Measurements from ENCODE around the gene ADAMTSL1.

ADAMTSL1 gene

DNA sequence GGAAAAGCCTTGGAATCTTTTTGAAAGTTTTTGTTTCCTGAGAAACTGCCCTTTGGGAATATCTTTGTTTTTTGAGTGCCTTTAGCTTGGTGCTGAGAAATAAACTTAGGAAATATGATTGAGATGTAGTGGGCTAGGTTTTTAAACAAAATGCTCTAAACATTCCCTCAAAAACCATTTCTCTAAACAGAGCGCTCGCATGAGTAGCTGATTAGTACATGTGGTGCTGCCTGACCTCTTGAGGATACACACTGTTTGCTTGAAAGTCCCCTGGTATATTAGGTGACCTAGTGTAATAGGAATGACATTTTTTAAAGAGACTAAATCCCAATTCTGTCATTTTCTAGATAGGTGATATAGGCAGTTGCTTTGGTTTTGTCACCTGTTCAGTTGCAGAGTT, 132.3 kb downstream of the ADAMTSL1 start:
- DNase-seq (ENCODE audit: low spot score), result no peak

DNA sequence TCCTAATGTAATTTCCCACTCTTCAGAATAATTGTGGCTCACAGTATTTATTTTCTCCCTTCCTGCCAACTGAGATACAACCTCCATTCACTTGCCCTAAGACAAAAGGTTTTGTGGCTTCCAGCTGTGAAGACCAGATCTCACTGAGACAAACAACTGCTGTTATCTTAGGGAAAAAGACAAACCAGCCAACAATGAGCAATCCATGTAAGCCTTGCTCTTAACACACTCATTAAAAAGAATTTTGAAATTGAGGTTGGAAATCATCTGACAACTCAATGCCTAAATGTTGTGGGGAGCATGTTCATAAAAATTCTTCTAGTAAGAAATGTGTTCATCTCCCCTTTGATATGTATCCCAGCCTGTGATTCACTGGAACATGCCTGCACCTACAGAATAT, 132.9 kb downstream of the ADAMTSL1 start:
- no peak for DNase-seq (ENCODE audit: low spot score)

DNA sequence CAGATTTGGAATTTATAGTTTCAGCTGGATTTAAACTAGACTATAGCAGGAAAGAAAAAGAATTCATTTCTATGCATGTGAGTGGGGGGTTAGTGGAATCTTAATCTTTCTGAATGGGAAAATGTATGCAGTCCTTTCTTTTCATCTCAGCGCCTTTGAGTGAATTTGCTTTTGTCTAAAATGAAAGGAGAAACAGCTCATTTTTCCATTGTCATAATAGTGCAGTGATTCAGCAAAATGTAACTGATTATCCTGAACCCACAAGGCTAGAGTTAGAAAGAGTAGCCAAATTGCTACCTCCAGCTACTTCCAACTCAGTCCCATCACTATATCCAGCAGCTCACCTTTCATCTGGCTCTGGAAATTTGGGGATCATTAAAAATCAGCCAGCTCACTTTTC, 134.4 kb downstream of the ADAMTSL1 start:
- no peak for DNase-seq (ENCODE audit: low spot score)

DNA sequence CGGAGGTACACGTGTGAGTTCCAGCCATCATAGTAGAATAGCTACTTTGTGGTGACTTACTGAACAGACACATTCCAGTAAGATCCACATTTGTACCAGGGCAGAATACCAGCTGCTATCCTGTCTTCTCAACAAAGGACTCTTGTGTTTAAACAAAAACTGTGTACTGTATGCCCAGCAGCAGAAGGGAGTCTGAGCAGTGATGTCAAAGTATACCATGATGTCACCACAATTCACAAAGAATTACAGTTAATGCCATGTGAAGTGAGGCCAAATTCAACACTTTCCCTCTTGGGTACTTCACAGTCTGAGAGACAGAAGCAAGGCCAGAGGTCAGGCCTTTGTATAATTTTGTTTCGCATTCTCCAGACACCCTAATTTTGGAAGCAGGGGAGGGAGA, 137.0 kb downstream of the ADAMTSL1 start:
- no peak for DNase-seq (ENCODE audit: low spot score)

DNA sequence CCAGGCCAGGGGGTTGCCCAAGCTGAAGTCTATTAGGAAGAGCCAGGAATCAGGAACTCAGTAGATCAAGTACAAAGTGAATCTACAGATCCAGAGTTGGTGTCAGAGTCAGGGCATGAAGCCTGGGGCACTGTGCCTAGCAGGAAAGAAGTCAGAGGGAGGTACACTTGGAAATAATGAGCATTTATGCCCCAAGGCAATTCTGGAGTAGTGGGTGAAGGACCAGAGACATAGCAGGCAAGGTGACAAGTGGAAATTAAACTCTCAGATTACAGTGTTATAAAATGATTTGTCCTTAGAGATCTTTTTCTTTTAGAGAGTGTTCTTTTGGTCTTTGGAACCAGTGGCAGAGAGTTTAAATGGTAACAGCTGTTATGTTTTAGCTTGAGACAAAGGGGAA, 138.0 kb downstream of the ADAMTSL1 start:
- no peak for DNase-seq (ENCODE audit: low spot score)

DNA sequence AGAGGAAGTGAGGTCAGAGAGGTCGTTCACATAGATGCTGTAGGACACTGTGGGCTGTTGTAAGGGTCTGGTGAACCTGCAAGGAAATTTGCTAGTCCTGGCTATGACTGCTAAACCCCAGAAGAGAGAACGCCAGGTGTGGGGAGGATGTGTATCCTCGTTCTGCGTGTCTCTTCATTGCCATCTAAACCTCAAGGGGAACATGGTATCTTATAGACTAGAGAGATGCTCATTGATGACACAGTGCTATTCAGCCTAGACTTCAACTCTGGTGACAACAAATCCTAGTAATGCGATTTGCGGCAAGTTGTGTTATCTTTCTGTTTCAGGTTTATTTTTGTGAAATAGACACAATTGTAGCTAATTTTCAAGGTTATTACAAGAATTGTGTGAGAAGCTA, 140.2 kb downstream of the ADAMTSL1 start:
- no peak for DNase-seq (ENCODE audit: low spot score)

DNA sequence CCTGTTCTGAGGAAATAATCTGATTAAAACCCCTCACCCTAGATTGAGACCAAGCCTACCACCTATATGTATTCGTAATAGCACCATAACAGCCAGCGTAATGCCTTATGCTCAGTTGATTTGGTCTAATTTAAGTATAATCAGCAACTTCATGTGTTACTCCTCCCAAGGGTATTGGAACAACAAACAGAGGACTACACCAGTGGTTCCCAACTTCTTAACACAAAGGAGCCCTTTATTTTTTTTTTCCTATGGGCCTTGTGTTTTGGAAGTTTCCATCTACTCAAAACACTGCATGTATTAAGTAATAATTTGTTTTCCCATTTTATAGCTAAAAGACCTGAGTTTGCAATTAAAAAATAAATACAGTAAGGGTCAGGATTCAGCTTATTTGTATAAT, 140.7 kb downstream of the ADAMTSL1 start:
- no peak for DNase-seq (ENCODE audit: low spot score)

DNA sequence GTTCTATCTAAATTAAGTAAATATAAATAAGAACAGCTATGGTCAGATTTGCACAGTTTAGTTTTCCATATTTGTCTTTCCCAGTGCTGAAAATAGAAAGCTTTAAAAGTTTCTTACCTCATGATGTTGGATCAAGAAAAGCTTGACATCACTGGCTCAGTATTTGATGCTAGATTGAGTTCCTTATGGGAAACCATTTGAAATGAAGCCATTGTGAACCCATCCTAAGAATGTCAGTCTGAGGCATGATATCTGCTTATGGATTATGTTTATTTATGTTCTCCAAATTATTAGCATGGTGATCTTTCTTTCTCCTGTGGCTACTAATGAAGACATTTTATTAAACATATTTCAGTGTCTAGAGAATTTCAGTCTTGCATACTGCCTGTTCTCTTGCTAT, 143.0 kb downstream of the ADAMTSL1 start:
- DNase-seq (ENCODE audit: low spot score), result no peak

DNA sequence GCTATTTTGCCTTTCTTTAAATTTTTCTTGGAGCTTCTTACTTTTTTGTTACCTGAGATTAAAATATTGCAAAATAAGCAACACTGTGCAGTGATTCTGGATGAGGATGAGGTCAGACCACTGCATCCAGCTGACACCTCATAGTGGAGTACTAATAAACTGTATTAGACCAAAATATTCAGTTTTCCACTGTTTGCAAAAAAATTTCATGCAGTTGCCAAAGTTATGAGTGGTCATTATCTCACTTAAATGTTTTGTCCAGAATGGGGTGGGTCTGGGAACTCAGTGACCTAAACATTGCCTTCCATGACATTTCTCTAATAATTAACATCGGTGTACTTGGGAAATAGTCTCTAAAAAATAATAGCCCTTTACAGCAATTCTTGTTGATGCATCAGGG, 143.8 kb downstream of the ADAMTSL1 start:
- DNase-seq (ENCODE audit: low spot score), result no peak

DNA sequence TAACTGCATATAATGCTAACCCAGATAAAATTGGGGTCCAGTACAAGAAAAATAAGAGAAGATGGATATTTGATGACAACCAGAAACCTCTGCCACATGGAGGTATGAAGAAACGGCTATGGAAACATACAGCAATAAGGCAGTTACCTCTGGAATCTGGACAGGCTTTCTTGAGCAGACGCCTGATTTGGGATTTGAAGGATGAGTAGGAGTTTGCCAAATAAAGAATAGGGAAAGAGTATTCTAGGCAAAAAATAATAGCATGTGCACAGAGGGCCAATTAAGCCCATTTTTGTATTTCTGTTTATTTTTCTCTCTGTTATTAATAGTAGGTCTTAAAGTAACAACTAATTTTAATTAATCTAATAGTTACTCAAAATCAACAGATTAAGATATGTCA, 144.9 kb downstream of the ADAMTSL1 start:
- no peak for DNase-seq (ENCODE audit: low spot score)

DNA sequence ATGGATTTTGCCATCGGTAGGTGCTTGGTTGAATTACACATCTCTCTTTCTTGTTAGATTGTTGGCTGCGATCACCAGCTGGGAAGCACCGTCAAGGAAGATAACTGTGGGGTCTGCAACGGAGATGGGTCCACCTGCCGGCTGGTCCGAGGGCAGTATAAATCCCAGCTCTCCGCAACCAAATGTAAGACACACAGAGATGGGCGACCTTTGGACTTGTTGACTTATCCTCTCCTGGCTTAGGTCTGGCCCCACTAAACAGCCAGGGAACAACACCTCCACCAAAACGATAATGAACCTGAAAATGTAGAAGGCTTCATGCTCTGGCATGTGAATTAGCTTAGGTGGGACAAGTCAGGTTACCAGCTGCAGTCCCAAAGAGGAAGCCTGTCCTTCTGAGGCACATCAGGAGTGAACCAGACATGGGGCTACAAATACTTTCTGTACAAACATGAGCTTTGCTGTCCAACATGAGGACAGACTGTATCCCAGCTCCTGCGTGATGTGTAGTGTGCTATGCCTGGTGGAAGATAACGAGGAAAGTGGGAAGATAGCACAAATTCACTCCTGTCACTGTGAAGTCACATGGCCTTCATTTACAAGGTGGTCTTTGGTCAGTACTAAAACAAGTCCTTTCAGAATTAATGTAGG, 148.4 kb downstream of the ADAMTSL1 start:
- no peak for DNase-seq (ENCODE audit: low spot score)

DNA sequence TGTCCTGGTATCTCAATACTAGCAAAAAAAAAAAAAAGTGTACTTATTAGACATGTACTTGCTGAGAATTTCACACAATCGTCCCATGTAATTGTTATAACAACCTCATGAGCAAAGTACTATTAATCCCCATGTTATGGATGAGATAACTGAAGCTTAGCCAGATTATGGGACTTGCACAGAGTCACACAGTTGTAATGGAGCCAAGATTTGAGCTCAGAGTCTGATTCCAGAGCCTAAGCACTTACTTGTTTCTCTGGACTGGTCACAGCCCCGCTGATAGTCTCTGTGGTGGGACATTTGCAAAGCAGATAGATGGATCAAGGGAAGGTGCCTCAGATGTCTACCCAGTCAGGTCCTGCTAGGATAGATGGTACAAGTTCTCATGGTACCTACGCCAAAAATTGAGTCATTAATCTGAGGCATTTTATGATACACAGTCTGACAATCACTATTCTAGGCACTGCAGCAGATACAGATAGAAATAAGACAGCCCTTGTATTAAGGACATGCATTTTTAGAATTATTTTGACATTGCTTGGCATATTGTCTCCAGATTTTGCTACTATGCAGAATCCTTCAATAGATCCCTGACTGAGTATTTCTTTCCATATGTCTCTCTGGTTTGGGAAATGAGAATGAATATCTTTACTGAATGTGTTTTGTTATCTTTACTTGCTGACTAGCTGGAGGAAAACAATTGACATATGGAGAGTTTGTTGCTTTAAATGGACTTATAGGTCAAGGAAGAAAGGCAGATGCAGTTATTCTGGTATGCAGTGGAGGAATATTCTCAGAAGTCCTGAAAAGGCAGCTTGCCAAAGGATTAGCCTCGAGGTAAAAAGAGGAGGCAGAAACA, 149.5 kb downstream of the ADAMTSL1 start:
- DNase-seq (ENCODE audit: low spot score), result no peak

DNA sequence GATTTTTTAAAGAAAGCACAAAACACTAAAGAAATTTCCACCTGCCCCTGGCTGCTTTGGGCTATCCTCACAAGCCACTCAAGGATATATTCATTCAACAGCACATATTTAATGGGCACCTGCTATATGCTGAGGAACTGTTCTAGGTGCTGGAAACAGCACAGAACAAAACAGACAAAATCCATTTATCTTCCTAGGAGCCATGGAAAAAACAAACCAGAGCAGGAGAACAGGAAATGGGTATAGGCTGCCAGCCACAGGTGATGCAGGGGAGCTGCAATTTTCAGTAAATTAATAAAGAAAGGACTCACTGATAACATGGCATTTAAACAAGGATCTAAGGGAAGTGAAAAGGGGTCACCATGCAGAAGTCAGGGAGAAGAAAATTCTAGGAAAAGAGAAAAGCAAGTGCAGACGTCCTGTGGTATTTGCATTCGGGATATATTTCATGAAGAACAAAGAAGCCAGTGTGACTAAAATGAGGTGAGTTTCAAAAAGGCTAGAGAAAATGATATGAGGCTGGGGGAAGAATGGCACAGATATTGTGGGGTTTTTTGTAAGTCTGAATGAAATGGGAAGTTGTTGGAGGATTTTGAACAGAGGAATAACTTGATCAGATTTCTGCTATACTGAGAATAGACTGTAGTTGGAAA, 152.2 kb downstream of the ADAMTSL1 start:
- DNase-seq (ENCODE audit: low spot score), result no peak

DNA sequence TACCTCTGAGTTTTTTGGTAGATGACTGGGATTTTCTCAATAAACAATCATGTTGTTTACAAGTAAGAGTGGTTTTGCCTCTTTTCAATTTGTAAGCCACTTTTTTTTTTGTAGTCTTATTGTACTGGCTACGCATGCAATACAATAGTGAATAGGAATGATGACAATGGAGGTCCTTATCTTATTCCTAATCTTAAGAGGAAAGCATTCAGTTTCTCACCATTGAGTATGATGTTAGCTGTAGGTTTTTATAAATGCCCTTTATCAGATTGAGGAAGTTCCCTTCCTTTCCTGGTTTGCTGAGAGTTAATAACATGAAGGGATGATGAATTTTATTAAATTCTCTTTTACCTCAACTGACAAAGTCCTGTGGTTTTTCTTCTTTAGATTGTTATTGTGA, 155.2 kb downstream of the ADAMTSL1 start:
- DNase-seq (ENCODE audit: low spot score), result no peak

DNA sequence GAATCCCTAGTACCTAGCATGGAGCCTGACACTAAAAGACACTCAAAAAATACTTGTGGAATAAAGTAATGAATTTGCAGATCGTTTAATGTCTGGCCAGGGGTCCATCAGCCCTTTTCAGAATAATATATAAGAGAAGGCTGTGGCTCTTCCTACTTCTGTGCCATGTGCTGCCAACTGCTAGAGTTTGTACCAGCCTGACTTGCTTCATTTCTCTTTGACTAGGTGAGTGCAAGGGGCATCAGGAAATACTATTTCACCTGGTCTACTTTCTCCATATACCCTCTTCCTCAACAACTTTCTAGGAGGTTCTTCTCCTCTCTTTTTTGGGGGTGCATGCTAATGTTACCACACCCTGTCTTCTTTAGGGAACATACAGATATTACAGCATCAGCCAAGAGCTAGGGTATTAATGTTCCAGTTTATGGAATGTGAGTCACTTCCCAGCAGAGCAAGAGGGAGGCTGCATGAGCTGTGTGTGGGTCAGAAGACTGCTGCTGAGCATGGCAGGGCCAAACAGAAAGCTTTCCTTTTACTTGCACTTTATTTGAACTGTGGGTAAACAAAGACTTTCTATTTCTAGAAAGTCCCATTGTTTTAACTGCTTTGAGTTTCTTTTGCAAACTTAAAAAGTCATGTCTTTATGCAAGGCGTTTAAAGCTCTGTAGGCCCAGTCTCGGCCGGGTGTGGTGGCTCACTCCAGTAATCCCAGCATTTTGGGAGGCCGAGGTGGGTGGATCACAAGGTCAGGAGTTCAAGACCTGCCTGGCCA, 158.9 kb downstream of the ADAMTSL1 start:
- no peak for DNase-seq (ENCODE audit: low spot score)

DNA sequence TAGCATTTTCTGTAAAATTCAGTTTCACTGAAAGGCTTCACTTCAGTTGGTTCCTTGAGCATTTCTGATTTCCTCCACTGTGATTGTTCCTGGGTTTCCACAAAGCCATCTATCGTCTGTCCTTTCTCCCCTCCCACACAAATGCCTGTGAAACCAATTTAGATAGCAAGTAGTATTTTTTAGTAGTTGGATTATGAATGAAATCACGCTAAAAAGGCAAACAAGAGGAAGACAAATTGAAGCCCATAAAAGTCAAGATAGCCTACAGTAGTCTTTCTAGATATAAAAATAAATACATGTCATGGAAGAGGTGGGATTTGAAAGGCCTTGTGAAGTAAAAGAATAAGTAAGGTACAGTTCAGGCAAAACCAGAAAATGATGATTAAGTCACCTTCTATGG, 162.8 kb downstream of the ADAMTSL1 start:
- no peak for DNase-seq (ENCODE audit: low spot score)

DNA sequence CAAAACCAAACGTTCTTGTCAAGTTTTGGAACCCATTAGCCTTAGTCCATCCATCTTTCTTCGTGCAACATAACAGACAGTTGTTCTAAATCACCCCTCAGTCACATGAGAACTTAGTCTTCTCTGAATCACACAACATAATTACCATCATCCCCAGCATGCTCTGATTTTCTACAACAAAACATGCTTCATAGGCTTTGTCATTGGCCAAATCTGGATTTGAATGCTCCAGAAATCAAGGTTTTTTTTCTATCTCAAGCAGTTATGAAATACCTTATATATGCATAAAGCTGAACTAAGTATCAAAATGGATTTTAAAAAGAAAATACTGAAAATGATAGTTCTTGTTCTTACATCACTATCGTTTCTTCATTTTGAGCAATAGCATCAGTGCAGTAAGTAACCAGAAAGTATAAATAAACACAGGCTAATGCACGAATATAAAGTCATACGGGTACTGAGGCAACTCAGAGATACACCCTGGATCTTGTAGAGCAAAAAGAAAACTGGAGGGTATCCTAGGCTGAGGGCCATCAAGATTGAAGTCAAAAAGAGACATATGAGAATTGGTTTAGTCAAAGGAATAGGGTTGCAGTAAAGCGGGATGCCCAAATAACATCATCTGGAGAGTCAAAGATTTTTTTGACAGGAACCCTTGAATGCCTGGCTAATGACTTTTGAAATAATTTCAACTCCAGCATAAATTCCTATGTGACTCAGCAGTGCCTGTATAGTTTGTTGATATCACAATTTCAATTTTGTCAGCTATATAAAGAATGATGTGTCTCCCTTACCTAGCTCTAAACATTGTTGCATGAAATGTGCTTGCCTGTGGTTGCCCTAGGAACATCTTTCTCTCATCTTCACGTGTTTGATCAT, 164.7 kb downstream of the ADAMTSL1 start:
- DNase-seq (ENCODE audit: low spot score), result no peak

DNA sequence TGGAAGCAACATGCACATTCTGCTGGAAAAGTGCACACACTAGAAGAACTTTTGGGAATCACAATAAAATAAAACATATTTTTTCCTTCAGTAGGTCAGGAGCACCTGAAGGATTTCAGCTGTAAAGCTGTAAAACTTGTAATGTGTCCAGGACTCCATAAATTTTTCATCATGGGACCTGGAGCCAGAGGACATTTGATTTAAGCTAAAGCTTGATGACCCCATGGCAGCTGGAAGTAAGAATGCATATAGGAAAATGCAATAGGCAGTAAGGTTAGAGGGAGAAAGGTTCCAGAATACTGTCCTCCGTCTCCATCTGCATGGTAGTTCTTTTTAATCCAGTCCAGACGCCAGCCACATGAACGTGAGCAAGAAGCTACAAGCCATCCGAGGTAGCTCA, 166.0 kb downstream of the ADAMTSL1 start:
- DNase-seq (ENCODE audit: low spot score), result no peak

DNA sequence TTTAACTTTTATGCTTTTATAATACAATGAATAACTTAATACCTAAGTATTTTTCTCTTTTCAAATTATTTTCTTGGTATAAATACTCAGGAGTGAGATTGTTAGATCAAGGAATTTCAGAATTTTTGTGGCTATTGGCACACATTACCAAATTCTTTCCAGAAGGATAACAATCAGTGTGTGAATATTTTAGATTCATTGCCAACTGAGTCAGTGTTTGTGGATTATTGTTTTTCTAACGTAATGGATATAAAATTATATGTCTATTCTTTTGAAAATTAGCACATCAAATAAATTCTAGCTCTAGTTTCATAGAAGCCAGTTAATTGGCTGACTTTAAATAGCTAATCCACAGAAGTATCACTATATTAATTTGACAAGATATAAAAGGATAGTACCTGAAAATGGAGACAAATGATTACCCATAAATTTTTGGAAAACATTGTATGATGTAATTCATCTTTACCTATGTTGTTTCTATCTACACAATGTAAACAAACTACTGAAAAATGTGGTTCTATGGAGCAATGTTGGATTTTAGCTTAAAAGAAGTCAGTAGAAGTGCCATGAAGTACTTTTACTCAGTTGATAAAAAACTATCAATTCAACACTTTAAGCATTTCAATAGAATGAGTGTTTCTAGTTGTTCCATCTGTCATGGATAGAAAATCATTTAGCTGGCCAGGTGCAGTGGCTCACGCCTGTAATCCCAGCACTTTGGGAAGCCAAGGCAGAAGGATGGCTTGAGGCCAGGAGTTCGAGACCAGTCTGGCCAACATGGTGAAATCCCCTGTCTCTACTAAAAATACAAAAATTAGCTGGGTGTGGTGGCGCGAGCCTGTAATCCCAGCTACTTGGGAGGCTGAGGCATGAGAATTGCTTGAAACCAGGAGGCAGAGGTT, 185.1 kb downstream of the ADAMTSL1 start:
- DNase-seq (ENCODE audit: low spot score), result no peak

DNA sequence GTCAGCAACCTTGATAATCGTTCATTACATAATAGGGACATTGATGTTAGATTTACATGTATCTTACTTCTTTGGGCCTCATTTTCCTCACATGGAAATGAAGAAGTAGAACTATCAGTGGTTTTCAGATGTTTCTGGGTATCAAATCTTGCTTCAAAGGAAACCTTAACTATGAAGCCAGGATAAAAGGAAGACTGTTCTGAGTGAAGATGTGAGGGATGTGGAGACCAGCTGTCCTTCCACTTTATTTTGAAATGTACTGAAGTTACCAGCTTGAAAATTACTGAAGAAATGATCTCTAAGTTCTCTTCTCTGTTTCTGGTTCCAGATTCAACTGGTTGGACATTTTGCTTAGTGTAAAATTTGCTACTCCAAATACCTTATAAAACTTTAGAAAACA, 186.0 kb downstream of the ADAMTSL1 start:
- DNase-seq (ENCODE audit: low spot score), result no peak

Measured in CD4-positive, alpha-beta T cell treated with Interleukin-6 at 100 ng/mL for 8 hours (primary cell).